Measurements from ENCODE around the gene THRAP3.

Gene THRAP3

DNA sequence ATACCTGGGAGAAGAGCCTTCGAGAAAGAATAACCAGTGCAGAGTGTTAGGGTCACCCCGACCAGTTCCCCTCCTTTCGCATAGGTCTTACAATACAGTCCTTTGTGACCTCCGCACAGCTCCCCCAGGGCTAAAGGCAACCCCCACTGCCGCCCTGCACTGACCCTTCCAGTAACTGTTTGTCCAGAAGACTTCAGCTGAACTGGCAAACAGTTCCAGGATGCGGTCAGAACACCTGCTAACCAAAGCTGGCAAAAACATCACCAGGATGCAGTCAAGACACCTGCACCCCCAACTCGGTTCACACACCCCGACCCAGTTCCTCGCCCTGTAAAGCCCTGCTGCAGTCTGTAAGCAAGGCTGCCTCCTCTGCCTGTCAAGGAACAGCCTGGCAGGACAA, 105.6 kb downstream of the THRAP3 start:
- H3K9me3 ChIP-seq (ENCODE audit: control extremely low read depth in 1 of 5, control insufficient read depth in 4 of 5, insufficient read depth in 2 of 5, low read depth in 1 of 5, low read length in 4 of 5): no peaks in the 10 kb centered on the region
- no peak for DNase-seq
- H3K27ac ChIP-seq (ENCODE audit: insufficient read depth in 1 of 2, low read depth in 1 of 2, low read length in 2 of 2, poor library complexity in 1 of 2, severe bottlenecking in 2 of 2): no peak overlapping the region
- ChIA-PET POLR2A (no interaction called here), CTCF (no interaction called here)
- H3K4me1 ChIP-seq (ENCODE audit: control extremely low read depth in 1 of 4, control insufficient read depth in 4 of 4, insufficient read depth in 4 of 4, low read length in 3 of 4): peaks cover 1 to 36% (median 31%) of the 10 kb centered on the region in 4 experiments
- H3K36me3 ChIP-seq (ENCODE audit: control insufficient read depth in 4 of 4, insufficient read depth in 4 of 4, low read length in 3 of 4): no peaks in the 10 kb centered on the region
- no peaks in the 10 kb centered on the region for H3K27me3 ChIP-seq (replicated peaks in 2 of 5; ENCODE audit: control insufficient read depth in 4 of 5, insufficient read depth in 5 of 5, low read length in 4 of 5)
- no peak overlapping the region for H3K4me3 ChIP-seq (ENCODE audit: control insufficient read depth in 1 of 7, extremely low read depth in 1 of 7, insufficient read depth in 4 of 7, low read depth in 2 of 7, low read length in 6 of 7)
- 93% methylated on average over 9 of the region's 9 CpGs for WGBS (ENCODE audit: insufficient coverage)

DNA sequence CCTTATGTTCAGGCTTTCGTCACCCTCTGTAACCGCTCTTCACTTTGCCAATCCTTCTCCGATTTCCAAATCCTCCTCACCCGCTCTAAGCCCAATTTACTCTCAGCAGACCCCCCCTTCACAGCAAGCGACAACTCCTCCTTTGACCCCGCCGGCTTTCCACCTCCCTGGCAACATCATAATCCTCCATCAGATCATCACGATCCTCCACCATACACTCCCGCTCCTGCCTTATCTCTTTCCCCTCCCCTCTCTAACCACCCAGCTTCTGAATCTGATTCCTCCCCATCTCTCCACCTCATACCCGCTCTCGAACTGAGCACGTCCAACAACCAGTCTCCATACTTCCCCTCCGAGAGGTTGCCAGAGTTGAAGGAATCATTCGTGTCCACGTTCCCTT, 106.7 kb downstream of the THRAP3 start:
- H3K27me3 ChIP-seq (replicated peaks in 2 of 5; ENCODE audit: control insufficient read depth in 4 of 5, insufficient read depth in 5 of 5, low read length in 4 of 5): no peaks in the 10 kb centered on the region
- peaks cover 0 to 32% (median 29%) of the 10 kb centered on the region in 4 experiments for H3K4me1 ChIP-seq (ENCODE audit: control extremely low read depth in 1 of 4, control insufficient read depth in 4 of 4, insufficient read depth in 4 of 4, low read length in 3 of 4)
- no peak overlapping the region for H3K4me3 ChIP-seq (ENCODE audit: control insufficient read depth in 1 of 7, extremely low read depth in 1 of 7, insufficient read depth in 4 of 7, low read depth in 2 of 7, low read length in 6 of 7)
- POLR2A ChIA-PET: no interaction called here
- WGBS (ENCODE audit: insufficient coverage): 95% methylated on average over 15 of the region's 15 CpGs
- H3K9me3 ChIP-seq (ENCODE audit: control extremely low read depth in 1 of 5, control insufficient read depth in 4 of 5, insufficient read depth in 2 of 5, low read depth in 1 of 5, low read length in 4 of 5): no peaks in the 10 kb centered on the region
- CTCF ChIA-PET: interaction anchor here (1.3 to 2.0 kb wide), 2 partner anchors 12 to 67 kb away, joined by 3 to 7 read pairs; partner anchors contain the start of gene LSM10
- DNase-seq: no peak
- no peaks in the 10 kb centered on the region for H3K36me3 ChIP-seq (ENCODE audit: control insufficient read depth in 4 of 4, insufficient read depth in 4 of 4, low read length in 3 of 4)
- no peak overlapping the region for H3K27ac ChIP-seq (ENCODE audit: insufficient read depth in 1 of 2, low read depth in 1 of 2, low read length in 2 of 2, poor library complexity in 1 of 2, severe bottlenecking in 2 of 2)

DNA sequence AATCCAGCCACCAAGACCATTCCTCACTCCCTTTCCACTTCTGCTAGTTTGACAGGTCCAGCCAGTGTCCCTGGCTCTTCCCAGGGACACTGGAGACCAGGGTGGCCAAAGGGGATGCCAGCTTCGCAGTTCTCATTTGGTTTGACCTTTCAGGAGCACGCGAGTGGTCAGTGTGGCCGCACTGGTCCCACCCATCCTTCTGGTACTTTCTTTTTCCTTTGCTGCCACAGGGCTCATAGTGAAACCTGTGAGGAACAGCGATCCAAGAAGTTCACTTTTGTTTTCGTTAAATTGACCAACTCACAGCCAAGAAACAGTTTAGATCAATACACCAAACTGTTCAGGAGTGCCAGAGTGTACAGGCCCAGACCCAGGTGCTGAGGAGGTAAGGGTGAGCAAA, 113.6 kb downstream of the THRAP3 start:
- Histone ChIP-seq H3K9me3 (ENCODE audit: control extremely low read depth in 1 of 5, control insufficient read depth in 4 of 5, insufficient read depth in 2 of 5, low read depth in 1 of 5, low read length in 4 of 5) (no peaks in the 10 kb centered on the region), H3K4me1 (ENCODE audit: control extremely low read depth in 1 of 4, control insufficient read depth in 4 of 4, insufficient read depth in 4 of 4, low read length in 3 of 4) (peaks cover 0 to 12% (median 8%) of the 10 kb centered on the region in 4 experiments), H3K4me3 (ENCODE audit: control insufficient read depth in 1 of 7, extremely low read depth in 1 of 7, insufficient read depth in 4 of 7, low read depth in 2 of 7, low read length in 6 of 7) (no peak overlapping the region), H3K36me3 (ENCODE audit: control insufficient read depth in 4 of 4, insufficient read depth in 4 of 4, low read length in 3 of 4) (peaks cover 0 to 29% (median 14%) of the 10 kb centered on the region in 4 experiments), H3K27me3 (replicated peaks in 2 of 5; ENCODE audit: control insufficient read depth in 4 of 5, insufficient read depth in 5 of 5, low read length in 4 of 5) (no peaks in the 10 kb centered on the region), H3K27ac (ENCODE audit: insufficient read depth in 1 of 2, low read depth in 1 of 2, low read length in 2 of 2, poor library complexity in 1 of 2, severe bottlenecking in 2 of 2) (no peak overlapping the region)
- POLR2A ChIA-PET: no interaction called here
- WGBS (ENCODE audit: insufficient coverage): 100% methylated on average over 3 of the region's 6 CpGs
- CTCF ChIA-PET: interaction anchor here (1.6 kb wide), 1 partner anchor 87 kb away, joined by 5 read pairs; no protein-coding TSS in a partner anchor
- DNase-seq: no peak

DNA sequence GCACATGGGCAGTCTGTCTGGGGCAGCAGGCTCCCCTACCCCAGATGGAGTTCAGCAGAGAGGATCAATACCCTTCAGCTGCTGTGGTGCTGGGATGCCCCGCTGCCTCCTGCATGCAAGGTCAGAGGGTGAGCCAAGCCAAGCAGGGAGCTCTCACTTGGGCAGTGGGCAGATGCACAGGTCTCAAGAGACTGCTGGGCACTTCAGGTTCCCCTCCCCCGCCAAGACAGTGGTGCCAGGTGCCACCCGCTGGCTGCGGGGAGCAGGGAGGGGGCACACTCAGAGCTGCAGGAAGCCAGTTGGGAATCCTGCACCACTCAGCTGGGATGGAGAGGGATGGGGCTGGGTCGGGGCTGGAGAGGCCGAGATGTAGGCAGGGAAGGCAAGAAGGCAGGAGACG, 115.0 kb downstream of the THRAP3 start:
- Histone ChIP-seq H3K4me3 (ENCODE audit: control insufficient read depth in 1 of 7, extremely low read depth in 1 of 7, insufficient read depth in 4 of 7, low read depth in 2 of 7, low read length in 6 of 7) (no peak overlapping the region), H3K9me3 (ENCODE audit: control extremely low read depth in 1 of 5, control insufficient read depth in 4 of 5, insufficient read depth in 2 of 5, low read depth in 1 of 5, low read length in 4 of 5) (no peaks in the 10 kb centered on the region), H3K27me3 (replicated peaks in 2 of 5; ENCODE audit: control insufficient read depth in 4 of 5, insufficient read depth in 5 of 5, low read length in 4 of 5) (no peaks in the 10 kb centered on the region), H3K27ac (ENCODE audit: insufficient read depth in 1 of 2, low read depth in 1 of 2, low read length in 2 of 2, poor library complexity in 1 of 2, severe bottlenecking in 2 of 2) (no peak overlapping the region), H3K36me3 (ENCODE audit: control insufficient read depth in 4 of 4, insufficient read depth in 4 of 4, low read length in 3 of 4) (peaks cover 7 to 42% (median 22%) of the 10 kb centered on the region in 4 experiments), H3K4me1 (ENCODE audit: control extremely low read depth in 1 of 4, control insufficient read depth in 4 of 4, insufficient read depth in 4 of 4, low read length in 3 of 4) (peaks cover 0 to 14% (median 8%) of the 10 kb centered on the region in 4 experiments)
- 56% methylated on average over 7 of the region's 7 CpGs for WGBS (ENCODE audit: insufficient coverage)
- ChIA-PET POLR2A (no interaction called here), CTCF (interaction anchor here (1.6 kb wide), 1 partner anchor 85 kb away, joined by 5 read pairs; no protein-coding TSS in a partner anchor)
- DNase-seq: no peak

DNA sequence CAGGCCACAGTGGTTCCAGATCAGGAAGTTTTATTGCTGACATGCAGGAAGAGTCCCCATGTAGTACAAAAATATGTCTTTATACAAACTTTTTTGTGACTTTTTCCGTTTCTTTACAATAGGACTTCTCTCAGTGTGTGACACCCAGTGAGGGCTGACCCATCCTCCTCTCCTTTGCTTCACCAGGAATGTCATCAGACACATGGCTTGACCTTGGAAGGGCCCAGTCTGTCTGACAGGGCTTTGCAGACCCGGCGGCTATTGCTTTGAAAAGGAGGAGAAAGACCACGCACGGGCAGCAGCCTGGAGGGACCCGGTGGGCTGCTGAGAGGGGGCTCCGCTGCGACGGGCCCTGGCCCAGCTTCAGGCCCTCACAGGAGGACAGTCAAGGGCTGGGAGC, 115.4 kb downstream of the THRAP3 start:
- no peak overlapping the region for H3K4me3 ChIP-seq (ENCODE audit: control insufficient read depth in 1 of 7, extremely low read depth in 1 of 7, insufficient read depth in 4 of 7, low read depth in 2 of 7, low read length in 6 of 7)
- H3K36me3 ChIP-seq (ENCODE audit: control insufficient read depth in 4 of 4, insufficient read depth in 4 of 4, low read length in 3 of 4): peaks cover 10 to 46% (median 24%) of the 10 kb centered on the region in 4 experiments
- H3K9me3 ChIP-seq (ENCODE audit: control extremely low read depth in 1 of 5, control insufficient read depth in 4 of 5, insufficient read depth in 2 of 5, low read depth in 1 of 5, low read length in 4 of 5): no peaks in the 10 kb centered on the region
- ChIA-PET CTCF (interaction anchor here (6.3 to 8.9 kb wide), 2 partner anchors 78 to 85 kb away, joined by 72 to 86 read pairs; no protein-coding TSS in a partner anchor), POLR2A (no interaction called here)
- no peaks in the 10 kb centered on the region for H3K27me3 ChIP-seq (replicated peaks in 2 of 5; ENCODE audit: control insufficient read depth in 4 of 5, insufficient read depth in 5 of 5, low read length in 4 of 5)
- peaks cover 0 to 14% (median 8%) of the 10 kb centered on the region in 4 experiments for H3K4me1 ChIP-seq (ENCODE audit: control extremely low read depth in 1 of 4, control insufficient read depth in 4 of 4, insufficient read depth in 4 of 4, low read length in 3 of 4)
- WGBS (ENCODE audit: insufficient coverage): 86% methylated on average over 8 of the region's 9 CpGs
- H3K27ac ChIP-seq (ENCODE audit: insufficient read depth in 1 of 2, low read depth in 1 of 2, low read length in 2 of 2, poor library complexity in 1 of 2, severe bottlenecking in 2 of 2): no peak overlapping the region
- DNase-seq: no peak

DNA sequence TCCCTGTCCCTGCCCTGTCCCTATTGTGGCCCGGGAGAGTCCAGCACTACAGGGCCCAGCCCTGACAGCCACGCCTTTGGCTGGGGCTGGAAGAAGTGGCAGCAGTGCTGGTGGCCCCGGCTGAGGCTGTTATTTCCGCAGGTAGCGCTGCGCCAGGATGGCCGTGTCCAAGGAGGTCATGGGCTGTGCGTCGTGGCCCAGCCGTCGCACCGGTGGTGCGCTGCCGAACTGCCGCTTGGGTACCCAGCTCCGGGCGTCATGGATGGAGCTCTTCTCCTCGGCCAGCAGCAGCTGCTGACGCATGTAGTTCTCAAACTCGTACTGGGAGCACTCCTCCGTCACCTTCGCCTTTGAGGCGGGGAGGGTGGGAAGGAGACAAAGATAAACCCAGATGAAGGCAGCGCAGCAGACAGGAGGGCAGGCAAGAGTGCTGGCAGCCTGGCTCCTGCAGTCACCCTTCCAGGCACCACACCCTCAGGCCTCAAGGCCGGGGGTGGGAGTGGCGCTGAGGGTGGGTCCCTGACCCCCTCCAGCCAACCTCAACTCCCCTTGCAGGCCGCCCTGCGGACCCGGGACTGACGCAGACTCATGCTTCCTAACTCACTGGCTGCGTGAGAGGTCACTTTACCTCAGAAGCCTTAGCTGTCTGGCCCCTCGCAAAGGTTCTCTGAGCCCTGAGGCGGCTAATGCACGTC, 117.5 kb downstream of the THRAP3 start:
- no peak for DNase-seq
- POLR2A ChIA-PET: interaction anchor here (1.0 to 1.4 kb wide), 2 partner anchors 27 to 80 kb away, joined by 3 to 5 read pairs; no protein-coding TSS in a partner anchor
- peaks cover 0 to 14% (median 8%) of the 10 kb centered on the region in 4 experiments for H3K4me1 ChIP-seq (ENCODE audit: control extremely low read depth in 1 of 4, control insufficient read depth in 4 of 4, insufficient read depth in 4 of 4, low read length in 3 of 4)
- H3K4me3 ChIP-seq (ENCODE audit: control insufficient read depth in 1 of 7, extremely low read depth in 1 of 7, insufficient read depth in 4 of 7, low read depth in 2 of 7, low read length in 6 of 7): no peak overlapping the region
- peaks cover 13 to 63% (median 39%) of the 10 kb centered on the region in 4 experiments for H3K36me3 ChIP-seq (ENCODE audit: control insufficient read depth in 4 of 4, insufficient read depth in 4 of 4, low read length in 3 of 4)
- no peaks in the 10 kb centered on the region for H3K9me3 ChIP-seq (ENCODE audit: control extremely low read depth in 1 of 5, control insufficient read depth in 4 of 5, insufficient read depth in 2 of 5, low read depth in 1 of 5, low read length in 4 of 5)
- no peaks in the 10 kb centered on the region for H3K27me3 ChIP-seq (replicated peaks in 2 of 5; ENCODE audit: control insufficient read depth in 4 of 5, insufficient read depth in 5 of 5, low read length in 4 of 5)
- CTCF ChIA-PET: interaction anchor here (0.7 to 8.9 kb wide), 26 partner anchors 8 to 154 kb away, joined by 3 to 86 read pairs (median 6); partner anchors contain the start of genes LSM10, MRPS15, SH3D21 and STK40
- H3K27ac ChIP-seq (ENCODE audit: insufficient read depth in 1 of 2, low read depth in 1 of 2, low read length in 2 of 2, poor library complexity in 1 of 2, severe bottlenecking in 2 of 2): no peak overlapping the region
- WGBS (ENCODE audit: insufficient coverage): 97% methylated on average over 24 of the region's 34 CpGs
